H1 (cell line): ENCODE data around the gene PRR36. TPM values are rescaled to one million over a fixed set of nuclear protein-coding genes. Genes with fewer than 3 reads are reported as not detected.

Experiments
- CTCF ChIA-PET: fragments of 300-600 bp; sonication (Branson Sonifier 250); formaldehyde crosslinking; loops from one replicate; lab custom pipeline; 2021; ENCODE audit not compliant: partially characterized antibody; lab: Charles Lee
- POLR2A ChIA-PET: fragments of 300-600 bp; sonication (Branson Sonifier 250); formaldehyde crosslinking; loops from one replicate; lab custom pipeline; 2021; ENCODE audit warnings: inconsistent platforms; ENCODE audit not compliant: partially characterized antibody; lab: Charles Lee
- DNase-seq, 2 experiments: peaks; one replicate each; pipeline versions ENCODE4 v3.0.0 to v3.0.0-alpha.2; 2010 to 2022; ENCODE audit warnings: low spot score in 2 of 2, low read depth in 1 of 2, mixed read lengths in 1 of 2
- FAIRE-seq: peaks from 2 replicates; lab custom pipeline; 2011; peaks lifted over from hg19 to GRCh38; lab: Jason Lieb, UNC
- H2AFZ ChIP-seq: 2 replicates; pipeline ENCODE4 v1.8.1; 2012; ENCODE audit warnings: low read length, inconsistent platforms
- H2AK5ac ChIP-seq: 2 replicates; pipeline ENCODE4 v1.6.1; 2013; ENCODE audit warnings: low read depth, low read length
- H2BK120ac ChIP-seq: replicated peaks from 2 replicates; pipeline ENCODE3; 2013; ENCODE audit warnings: low read depth, low read length, inconsistent platforms
- H2BK12ac ChIP-seq: 2 replicates; pipeline ENCODE4 v1.6.1; 2013; ENCODE audit warnings: low read depth, low read length
- H2BK15ac ChIP-seq: 2 replicates; pipeline ENCODE4 v1.6.1; 2013; ENCODE audit warnings: low read length
- H2BK20ac ChIP-seq: 2 replicates; pipeline ENCODE4 v1.6.1; 2013; ENCODE audit warnings: low read length
- H2BK5ac ChIP-seq: 2 replicates; pipeline ENCODE4 v1.6.1; 2013; ENCODE audit warnings: low read depth, low read length
- H3K14ac ChIP-seq: 2 replicates; pipeline ENCODE4 v1.6.1; 2013; ENCODE audit warnings: inconsistent platforms; ENCODE audit not compliant: insufficient read length
- H3K18ac ChIP-seq: 2 replicates; pipeline ENCODE4 v1.6.1; 2013; ENCODE audit warnings: low read length; ENCODE audit errors: extremely low read depth
- H3K23ac ChIP-seq: 2 replicates; pipeline ENCODE4 v1.6.1; 2013; ENCODE audit warnings: inconsistent platforms; ENCODE audit not compliant: insufficient read length
- H3K23me2 ChIP-seq: 2 replicates; pipeline ENCODE4 v1.6.1; 2013; ENCODE audit warnings: low read depth, low read length
- H3K27ac ChIP-seq: 2 replicates; pipeline ENCODE4 v1.6.1; 2011; ENCODE audit warnings: low read depth, low read length, inconsistent platforms
- H3K27me3 ChIP-seq, 4 experiments: replicated peaks in 1 of 4; 1 replicate in 1 of 4; 2 replicates in 3 of 4; pipeline versions ENCODE4 v1.6.1 to v1.8.1; 2011 to 2013; ENCODE audit warnings: low read length in 3 of 4, mild to moderate bottlenecking in 3 of 4, inconsistent platforms in 2 of 4, mixed read lengths in 2 of 4, moderate library complexity in 1 of 4; ENCODE audit not compliant: control insufficient read depth in 3 of 4, insufficient read depth in 3 of 4; ENCODE audit errors: extremely low read depth in 1 of 4
- H3K36me3 ChIP-seq, 4 experiments: 2 replicates each; pipeline versions ENCODE4 v1.6.1 to v1.8.1; 2011 to 2013; ENCODE audit warnings: mild to moderate bottlenecking in 4 of 4, low read length in 3 of 4, moderate library complexity in 2 of 4, control low read depth in 1 of 4, inconsistent platforms in 1 of 4; ENCODE audit not compliant: insufficient read depth in 4 of 4, control insufficient read depth in 2 of 4
- H3K4ac ChIP-seq: replicated peaks from 2 replicates; pipeline ENCODE3; 2013; ENCODE audit warnings: low read length, low read depth, mixed read lengths, inconsistent platforms; ENCODE audit not compliant: insufficient read length
- H3K4me1 ChIP-seq, 4 experiments: replicated peaks in 1 of 4; 1 replicate in 1 of 4; 2 replicates in 3 of 4; pipeline versions ENCODE4 v1.6.1 to v1.8.1; 2011 to 2013; ENCODE audit warnings: low read length in 3 of 4, inconsistent platforms in 2 of 4, mixed read lengths in 1 of 4; ENCODE audit not compliant: insufficient read depth in 4 of 4, control insufficient read depth in 3 of 4
- H3K4me2 ChIP-seq, 2 experiments: 2 replicates each; pipeline versions ENCODE4 v1.6.1 to v1.8.1; 2011 to 2013; ENCODE audit warnings: low read depth in 2 of 2, low read length in 2 of 2, control low read depth in 1 of 2, inconsistent platforms in 1 of 2, mild to moderate bottlenecking in 1 of 2; ENCODE audit not compliant: insufficient read depth in 1 of 2
- H3K4me3 ChIP-seq, 4 experiments: fragments of 200-600, 300-600 bp in 1 of 4; sonication (generic), shearing (Covaris generic), sonication (Bioruptor Twin) in 1 of 4; 2 replicates each; pipeline versions ENCODE4 v1.5.1 to v1.8.1; 2011 to 2016; ENCODE audit warnings: low read length in 4 of 4, low read depth in 3 of 4, control low read depth in 2 of 4, inconsistent platforms in 2 of 4, mild to moderate bottlenecking in 2 of 4, mixed read lengths in 1 of 4, moderate library complexity in 1 of 4; ENCODE audit not compliant: insufficient read depth in 2 of 4; ENCODE audit errors: extremely low read depth in 1 of 4
- H3K56ac ChIP-seq: replicated peaks from 2 replicates; pipeline ENCODE3; 2013; ENCODE audit warnings: low read depth, mild to moderate bottlenecking, mixed read lengths, low read length, inconsistent platforms; ENCODE audit not compliant: insufficient read length
- H3K79me1 ChIP-seq: 2 replicates; pipeline ENCODE4 v1.6.1; 2013; ENCODE audit warnings: low read depth, low read length, control low read depth
- H3K79me2 ChIP-seq, 2 experiments: 2 replicates each; pipeline versions ENCODE4 v1.6.1 to v1.8.1; 2012 to 2013; ENCODE audit warnings: low read length in 2 of 2, mild to moderate bottlenecking in 2 of 2, inconsistent platforms in 1 of 2; ENCODE audit not compliant: insufficient read depth in 2 of 2, control insufficient read depth in 1 of 2
- H3K9ac ChIP-seq, 4 experiments: replicated peaks in 1 of 4; 1 replicate in 1 of 4; 2 replicates in 3 of 4; pipeline versions ENCODE4 v1.6.1 to v1.8.1; 2011 to 2013; ENCODE audit warnings: low read depth in 3 of 4, low read length in 3 of 4, control low read depth in 2 of 4, mild to moderate bottlenecking in 2 of 4, moderate library complexity in 2 of 4, inconsistent platforms in 1 of 4; ENCODE audit errors: extremely low read depth in 1 of 4
- H3K9me3 ChIP-seq, 2 experiments: 2 replicates each; pipeline versions ENCODE4 v1.6.1 to v1.8.1; 2012 to 2013; ENCODE audit warnings: mild to moderate bottlenecking in 2 of 2, moderate library complexity in 2 of 2, control low read depth in 1 of 2, inconsistent platforms in 1 of 2, low read depth in 1 of 2, low read length in 1 of 2, mixed read lengths in 1 of 2; ENCODE audit not compliant: insufficient read depth in 2 of 2
- H4K20me1 ChIP-seq, 2 experiments: replicated peaks in 1 of 2; 2 replicates each; pipeline versions ENCODE3 to v1.8.1; 2011 to 2013; ENCODE audit warnings: inconsistent platforms in 2 of 2, low read length in 2 of 2, mild to moderate bottlenecking in 1 of 2; ENCODE audit not compliant: insufficient read depth in 2 of 2, control insufficient read depth in 1 of 2
- H4K5ac ChIP-seq: 2 replicates; pipeline ENCODE4 v1.6.1; 2013; ENCODE audit warnings: low read length, low read depth, mixed read lengths, inconsistent platforms; ENCODE audit not compliant: insufficient read length
- H4K8ac ChIP-seq: 2 replicates; pipeline ENCODE4 v1.8.0; 2013; ENCODE audit warnings: mild to moderate bottlenecking, moderate library complexity, low read length, inconsistent platforms; ENCODE audit not compliant: insufficient read depth; ENCODE audit errors: extremely low read depth
- H4K91ac ChIP-seq: replicated peaks from 2 replicates; pipeline ENCODE3; 2013; ENCODE audit warnings: low read length, mixed read lengths, inconsistent platforms; ENCODE audit not compliant: insufficient read length
- ATF3 ChIP-seq: IDR thresholded peaks from 2 replicates; pipeline ENCODE4 v1.6.1; 2011; ENCODE audit warnings: low read depth, mild to moderate bottlenecking, low read length; ENCODE audit not compliant: insufficient read depth
- CHD2 ChIP-seq: IDR thresholded peaks from 2 replicates; pipeline ENCODE4 v1.6.1; 2012; ENCODE audit warnings: low read length, improper control_type of control experiment
- E2F6 ChIP-seq: IDR thresholded peaks from 2 replicates; pipeline ENCODE4 v1.6.1; 2012; ENCODE audit warnings: inconsistent platforms
- KDM1A ChIP-seq: fragments of 200-600, 300-600 bp; sonication (generic); IDR thresholded peaks from 2 replicates; pipeline ENCODE4 v1.7.1; 2016; ENCODE audit warnings: mild to moderate bottlenecking, low read length, borderline replicate concordance
- NRF1 ChIP-seq: IDR thresholded peaks from 2 replicates; pipeline ENCODE4 v1.6.1; 2011; ENCODE audit warnings: mild to moderate bottlenecking, low read depth, low read length, improper control_type of control experiment
- POLR2A ChIP-seq, 2 experiments: IDR thresholded peaks; 1 replicate in 1 of 2; 2 replicates in 1 of 2; pipeline ENCODE4 v1.6.1; 2011; ENCODE audit warnings: low read depth in 2 of 2, low read length in 2 of 2, mild to moderate bottlenecking in 2 of 2; ENCODE audit errors: control extremely low read depth in 1 of 2
- POLR2AphosphoS5 ChIP-seq: IDR thresholded peaks from 2 replicates; pipeline ENCODE4 v1.6.1; 2011; ENCODE audit warnings: low read depth, low read length
- POU5F1 ChIP-seq: IDR thresholded peaks from 2 replicates; pipeline ENCODE4 v1.6.1; 2011; ENCODE audit warnings: low read depth, mild to moderate bottlenecking, low read length, moderate library complexity
- RAD21 ChIP-seq, 2 experiments: IDR thresholded peaks in 1 of 2; conservative IDR thresholded peaks in 1 of 2; 2 replicates each; pipeline ENCODE4 v1.6.1; 2011; ENCODE audit warnings: low read depth in 2 of 2, low read length in 2 of 2, improper control_type of control experiment in 1 of 2, inconsistent platforms in 1 of 2, mild to moderate bottlenecking in 1 of 2, moderate library complexity in 1 of 2
- SP4 ChIP-seq: IDR thresholded peaks from 2 replicates; pipeline ENCODE4 v1.6.1; 2012; ENCODE audit warnings: low read length, inconsistent platforms
- TAF7 ChIP-seq: optimal IDR thresholded peaks from 2 replicates; pipeline ENCODE3; 2011; ENCODE audit warnings: low read depth, mild to moderate bottlenecking, inconsistent platforms, low read length, moderate library complexity, borderline replicate concordance
- USF2 ChIP-seq: IDR thresholded peaks from 2 replicates; pipeline ENCODE4 v1.6.1; 2011; ENCODE audit warnings: low read length, improper control_type of control experiment
- WGBS, 2 experiments: shearing (Covaris generic) in 1 of 2; methylation state at CpG; one replicate each; pipeline versions ENCODE4 v1.1.6 to v1.1.7; 2013 to 2015; ENCODE audit warnings: low lambda C conversion rate in 2 of 2, mixed read lengths in 2 of 2, inconsistent platforms in 1 of 2, low coverage in 1 of 2, missing lambda C conversion rate in 1 of 2; ENCODE audit not compliant: insufficient replicate concordance in 2 of 2, insufficient coverage in 1 of 2, insufficient read length in 1 of 2; ENCODE audit errors: extremely low coverage in 1 of 2, missing lambda C conversion rate in 1 of 2; 5-methylcytosine and 5-hydroxymethylcytosine counted together
- polyA plus RNA-seq, 7 experiments: library from polyadenylated mRNA; depleted of rRNA in 3 of 7; stranded (reverse) in 5 of 7; unstranded in 2 of 7; fragments of >200 nt in 5 of 7; fragments of 200-250 nt in 2 of 7; gene quantifications; 1 replicate in 5 of 7; 2 replicates in 1 of 7; 4 replicates in 1 of 7; pipeline versions ENCODE4 v1.2.1 to v1.2.3, GENCODE V29; 2011 to 2013; ENCODE audit warnings: missing spikeins in 2 of 7, mixed read lengths in 2 of 7
- total RNA-seq: library from RNA; stranded (reverse); fragmentation: NEBNext Ultra II Directional; extraction: Animal tissue kit (Norgen Biotek cat#: 25700); gene quantifications from 2 replicates; pipeline ENCODE4 v1.2.1, GENCODE V29; 2021

PRR36 gene
- total and polyA plus RNA-seq, 2 of the 8 experiments (the other 6 are each of a cell fraction or from before 2014, with no cell fraction given): 1.6 to 23.9 TPM

GRCh38 chr19:7847664-7848063 is 26.5 kb downstream of the PRR36 start:
- ChIA-PET POLR2A (interaction anchor here (0.8 kb wide), 1 partner anchor 10 kb away, joined by 3 read pairs; no protein-coding TSS in a partner anchor), CTCF (no interaction called here)
- peaks cover 0 to 7% of the 10 kb centered on the region in 2 experiments; a peak in 2 of 4 replicates for H3K79me2 ChIP-seq
- H3K27me3 ChIP-seq: no peaks in the 10 kb centered on the region
- no peak overlapping the region for H2BK15ac ChIP-seq
- no peak overlapping the region for H3K9ac ChIP-seq
- H2AFZ ChIP-seq: no peak overlapping the region
- WGBS, 2 experiments: 90% methylated on average over 19 of the region's 23 CpGs; no CpG with 5 or more reads in 1 of the 2 experiments
- H2BK5ac ChIP-seq: no peak overlapping the region
- H4K20me1 ChIP-seq: peaks cover 0 to 12% of the 10 kb centered on the region in 2 experiments
- no peak overlapping the region for H3K4me2 ChIP-seq
- no peak overlapping the region for H3K56ac ChIP-seq
- no peak overlapping the region for H3K23ac ChIP-seq
- H4K8ac ChIP-seq: no peak overlapping the region
- H2AK5ac ChIP-seq: no peak overlapping the region
- peaks cover 0 to 7% of the 10 kb centered on the region in 2 experiments; a peak in 2 of 4 replicates for H3K9me3 ChIP-seq
- no peak overlapping the region for H4K5ac ChIP-seq
- peaks cover 10% of the 10 kb centered on the region for H3K23me2 ChIP-seq
- H3K27ac ChIP-seq: no peak overlapping the region
- no peak for FAIRE-seq
- no peak overlapping the region for H3K14ac ChIP-seq
- H3K36me3 ChIP-seq: no peaks in the 10 kb centered on the region; a peak in 1 of 8 replicates
- H3K4ac ChIP-seq: no peak overlapping the region
- no peaks in the 10 kb centered on the region for H3K79me1 ChIP-seq
- H2BK20ac ChIP-seq: no peak overlapping the region
- H3K4me3 ChIP-seq: no peak overlapping the region
- no peak overlapping the region; the same call in 1 of the 2 replicates for H2BK12ac ChIP-seq
- no peak overlapping the region for H4K91ac ChIP-seq
- H3K18ac ChIP-seq: no peak overlapping the region
- no peak for DNase-seq
- H2BK120ac ChIP-seq: no peak overlapping the region
- H3K4me1 ChIP-seq: no peaks in the 10 kb centered on the region; a peak in 1 of 7 replicates
- TF ChIP-seq CHD2 (no peak), ATF3 (no peak), NRF1 (no peak), POLR2AphosphoS5 (no peak), POU5F1 (no peak), SP4 (no peak), USF2 (no peak), POLR2A (IDR thresholded peaks at IDR 0.05; ENCODE audit: control extremely low read depth in 1 of 2, low read depth in 2 of 2, low read length in 2 of 2) (no peak), KDM1A (no peak), RAD21 (IDR thresholded peaks at IDR 0.05 in 1 of 2, conservative IDR thresholded peaks at IDR 0.05 in 1 of 2; ENCODE audit: low read depth in 2 of 2, low read length in 2 of 2) (no peak), E2F6 (no peak), TAF7 (no peak)
